GM23338 (cell line): ENCODE measurements around the gene MCC. TPM values are rescaled to one million over a fixed set of nuclear protein-coding genes. Genes with fewer than 3 reads are reported as not detected.

Source experiments
- ATAC-seq: fragments of 200-7000 bp; cut with Tn5 transposase; 3 replicates; pipeline ENCODE4 v1.9.1; 2020
- DNase-seq: peaks from one replicate; pipeline ENCODE4 v3.0.0-alpha.2; 2015; ENCODE audit warnings: low spot score
- H2AFZ ChIP-seq: fragments of 200-600 bp; sonication (generic); 2 replicates; pipeline ENCODE4 v1.8.0; 2016; ENCODE audit warnings: antibody characterized with exemption, mild to moderate bottlenecking, moderate library complexity
- H3F3A ChIP-seq: fragments of 200-600 bp; sonication (generic); replicated peaks from 2 replicates; pipeline ENCODE4 v1.8.0; 2017; ENCODE audit warnings: antibody characterized with exemption, mixed run types, low read depth
- H3K27ac ChIP-seq: fragments of 200-600 bp; sonication (generic); 2 replicates; pipeline ENCODE4 v1.6.1; 2016; ENCODE audit warnings: low read depth
- H3K27me3 ChIP-seq: fragments of 200-600 bp; sonication (generic); 2 replicates; pipeline ENCODE4 v1.8.0; 2016; ENCODE audit warnings: mild to moderate bottlenecking, mixed run types, moderate library complexity; ENCODE audit not compliant: insufficient read depth
- H3K36me3 ChIP-seq: fragments of 200-600 bp; sonication (generic); 2 replicates; pipeline ENCODE4 v1.8.0; 2016; ENCODE audit warnings: mild to moderate bottlenecking; ENCODE audit not compliant: insufficient read depth
- H3K4me1 ChIP-seq: fragments of 200-600 bp; sonication (generic); 2 replicates; pipeline ENCODE4 v1.8.0; 2016; ENCODE audit warnings: mild to moderate bottlenecking, moderate library complexity; ENCODE audit not compliant: insufficient read depth
- H3K4me2 ChIP-seq: fragments of 200-600 bp; sonication (generic); 2 replicates; pipeline ENCODE4 v1.7.1; 2017; ENCODE audit warnings: mixed run types
- H3K4me3 ChIP-seq: fragments of 200-600 bp; sonication (generic); 2 replicates; pipeline ENCODE4 v1.6.1; 2016; ENCODE audit warnings: mixed run types
- H3K79me2 ChIP-seq: fragments of 200-600 bp; sonication (generic); replicated peaks from 2 replicates; pipeline ENCODE4 v1.8.0; 2017; ENCODE audit warnings: mild to moderate bottlenecking; ENCODE audit not compliant: insufficient read depth
- H3K9me2 ChIP-seq: fragments of 200-600 bp; sonication (generic); 2 replicates; pipeline ENCODE4 v1.8.0; 2017; ENCODE audit not compliant: insufficient read depth
- H4K20me1 ChIP-seq: fragments of 200-600 bp; sonication (generic); replicated peaks from 2 replicates; pipeline ENCODE4 v1.8.0; 2017; ENCODE audit warnings: mild to moderate bottlenecking; ENCODE audit not compliant: insufficient read depth
- H3K27ac Mint-ChIP-seq: 2 replicates; pipeline ENCODE4 v1.8.0; 2020; ENCODE audit warnings: inconsistent platforms, mild to moderate bottlenecking, moderate library complexity, mixed read lengths
- H3K27me3 Mint-ChIP-seq: 3 replicates; pipeline ENCODE4 v1.8.0; 2022; ENCODE audit warnings: low read depth, mild to moderate bottlenecking, moderate library complexity, mixed read lengths, inconsistent platforms; ENCODE audit not compliant: insufficient read depth, poor library complexity
- H3K36me3 Mint-ChIP-seq: 3 replicates; pipeline ENCODE4 v1.8.0; 2021; ENCODE audit warnings: low read depth, mild to moderate bottlenecking, inconsistent platforms, moderate library complexity, mixed read lengths
- H3K4me1 Mint-ChIP-seq: 3 replicates; pipeline ENCODE4 v1.8.0; 2020; ENCODE audit warnings: mild to moderate bottlenecking, inconsistent platforms, mixed read lengths
- H3K4me3 Mint-ChIP-seq: 3 replicates; pipeline ENCODE4 v1.8.0; 2021; ENCODE audit warnings: moderate library complexity, mild to moderate bottlenecking, inconsistent platforms, mixed read lengths
- H3K9me3 Mint-ChIP-seq: 3 replicates; pipeline ENCODE4 v1.8.0; 2020; ENCODE audit warnings: moderate library complexity, mild to moderate bottlenecking, inconsistent platforms, mixed read lengths
- CREB1 ChIP-seq: fragments of 250-450 bp; sonication (Bioruptor Pico); IDR thresholded peaks from 2 replicates; pipeline ENCODE4 v1.5.0; 2020; ENCODE audit warnings: low read depth, mild to moderate bottlenecking, moderate library complexity
- EZH2 ChIP-seq: fragments of 200-600 bp; sonication (generic); IDR thresholded peaks from one replicate; pipeline ENCODE4 v1.8.0; 2017; ENCODE audit warnings: antibody characterized with exemption, mild to moderate bottlenecking, low read depth; ENCODE audit not compliant: unreplicated experiment
- EZH2phosphoT487 ChIP-seq: fragments of 200-600 bp; sonication (generic); IDR thresholded peaks from one replicate; pipeline ENCODE4 v1.8.1; 2018; ENCODE audit warnings: antibody characterized with exemption; ENCODE audit not compliant: unreplicated experiment
- JUNB ChIP-seq: IDR thresholded peaks from one replicate; pipeline ENCODE4 v1.6.1; 2016; ENCODE audit warnings: antibody characterized with exemption; ENCODE audit not compliant: unreplicated experiment
- NANOG ChIP-seq: IDR thresholded peaks from 2 replicates; pipeline ENCODE4 v1.6.1; 2016; ENCODE audit warnings: antibody characterized with exemption, borderline replicate concordance
- POLR2AphosphoS5 ChIP-seq: IDR thresholded peaks from 2 replicates; pipeline ENCODE4 v1.6.1; 2016; ENCODE audit warnings: antibody characterized with exemption, low read depth
- ZNF114 ChIP-seq: fragments of 250-450 bp; sonication (Bioruptor Pico); IDR thresholded peaks from 2 replicates; pipeline ENCODE4 v1.5.0; 2020; ENCODE audit warnings: mild to moderate bottlenecking, moderate library complexity
- ZNF331 ChIP-seq: fragments of 250-450 bp; sonication (Bioruptor Pico); IDR thresholded peaks from 2 replicates; pipeline ENCODE4 v1.5.0; 2020; ENCODE audit warnings: low read depth, mild to moderate bottlenecking, moderate library complexity
- polyA plus RNA-seq: library from polyadenylated mRNA; unstranded; fragments of >200 nt; fragmentation: Nextera tagmentation; extraction: Ambion mirVana; gene quantifications from 2 replicates; pipeline ENCODE4 v1.2.1, GENCODE V29; 2016
- total RNA-seq: library from RNA; depleted of rRNA; stranded (reverse); fragments of >200 nt; shearing (Covaris generic); gene quantifications from 2 replicates; pipeline ENCODE4 v1.2.3, GENCODE V29; 2014
- TF ChIP-seq, protein P1 (sequence below): IDR thresholded peaks from 2 replicates; pipeline ENCODE4 v1.6.1; 2016; ENCODE audit warnings: antibody characterized with exemption
- TF ChIP-seq, protein P2 (sequence below), 2 experiments: fragments of 200-600 bp in 1 of 2; sonication (generic) in 1 of 2; conservative IDR thresholded peaks; 2 replicates each; pipeline versions ENCODE4 v1.5.1 to v1.6.1; 2016 to 2017; ENCODE audit warnings: antibody characterized with exemption in 2 of 2, low read depth in 2 of 2, mild to moderate bottlenecking in 2 of 2, moderate library complexity in 1 of 2
- TF ChIP-seq, protein P3 (sequence below): fragments of 250-450 bp; sonication (Bioruptor Pico); IDR thresholded peaks from 2 replicates; pipeline ENCODE4 v1.5.0; 2020; ENCODE audit warnings: mild to moderate bottlenecking, moderate library complexity
- TF ChIP-seq, protein P4 (sequence below): IDR thresholded peaks from one replicate; pipeline ENCODE4 v1.6.1; 2018; ENCODE audit warnings: antibody characterized with exemption; ENCODE audit not compliant: unreplicated experiment

Gene MCC
- total and polyA plus RNA-seq, 2 experiments from 2014 or later: 3.8 to 10.1 TPM

DNA sequence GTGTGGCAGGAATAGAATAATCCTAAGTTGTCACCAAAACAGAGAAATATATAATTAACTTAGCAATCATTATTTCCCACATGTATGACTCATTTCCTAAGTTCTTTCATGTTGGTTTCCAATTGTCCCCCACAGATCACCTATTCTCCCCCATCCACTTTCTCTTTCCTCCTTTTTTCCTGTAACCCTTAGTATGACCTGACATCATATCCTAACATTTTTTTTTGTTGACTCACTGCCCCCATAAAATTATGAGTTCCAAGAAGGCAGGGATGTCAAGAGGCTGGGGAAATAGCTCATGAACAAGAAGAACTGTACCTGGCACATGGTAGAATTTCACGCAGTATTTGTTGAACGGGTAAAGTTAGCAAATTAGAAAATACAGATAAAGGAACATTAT is 324.9 kb downstream of the MCC start (continued):
- TF ChIP-seq, protein P1, sequence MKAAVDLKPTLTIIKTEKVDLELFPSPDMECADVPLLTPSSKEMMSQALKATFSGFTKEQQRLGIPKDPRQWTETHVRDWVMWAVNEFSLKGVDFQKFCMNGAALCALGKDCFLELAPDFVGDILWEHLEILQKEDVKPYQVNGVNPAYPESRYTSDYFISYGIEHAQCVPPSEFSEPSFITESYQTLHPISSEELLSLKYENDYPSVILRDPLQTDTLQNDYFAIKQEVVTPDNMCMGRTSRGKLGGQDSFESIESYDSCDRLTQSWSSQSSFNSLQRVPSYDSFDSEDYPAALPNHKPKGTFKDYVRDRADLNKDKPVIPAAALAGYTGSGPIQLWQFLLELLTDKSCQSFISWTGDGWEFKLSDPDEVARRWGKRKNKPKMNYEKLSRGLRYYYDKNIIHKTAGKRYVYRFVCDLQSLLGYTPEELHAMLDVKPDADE: no peak
- no peak for TF ChIP-seq JUNB

DNA sequence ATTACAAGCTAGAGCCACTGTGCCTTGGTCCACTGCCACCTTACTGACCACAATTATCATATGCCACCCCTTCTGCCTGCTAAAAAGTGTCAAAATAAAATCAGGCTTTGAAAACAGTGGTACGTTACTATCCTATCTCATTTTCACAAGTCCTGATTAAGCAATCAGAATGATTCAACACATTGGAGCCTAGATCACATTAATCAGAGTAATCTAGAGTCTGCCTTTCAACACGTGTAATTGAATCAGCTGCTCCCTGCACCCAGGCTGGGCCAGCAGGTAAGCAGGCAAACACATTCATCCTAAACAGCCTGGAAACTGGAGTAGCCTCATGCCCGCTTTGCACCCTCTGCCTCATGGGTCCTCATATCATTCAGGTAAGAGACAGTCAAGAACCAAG is 325.5 kb downstream of the MCC start:
- Mint-ChIP-seq H3K27ac (peak overlapping the region; percentile 49), H3K9me3 (no peaks in the 10 kb centered on the region), H3K27me3 (peaks cover 6% of the 10 kb centered on the region), H3K36me3 (no peaks in the 10 kb centered on the region), H3K4me1 (peaks cover 64% of the 10 kb centered on the region), H3K4me3 (no peak overlapping the region)
- Histone ChIP-seq H3F3A (no peaks in the 10 kb centered on the region), H2AFZ (no peak overlapping the region), H3K79me2 (no peaks in the 10 kb centered on the region), H3K4me2 (no peak overlapping the region), H3K27me3 (no peaks in the 10 kb centered on the region), H3K4me1 (peaks cover 30% of the 10 kb centered on the region), H3K36me3 (no peaks in the 10 kb centered on the region), H3K4me3 (no peak overlapping the region), H3K27ac (no peak overlapping the region), H3K9me2 (no peaks in the 10 kb centered on the region), H4K20me1 (no peaks in the 10 kb centered on the region)
- ATAC-seq (no peak), DNase-seq (no peak)
- TF ChIP-seq, protein P2, sequence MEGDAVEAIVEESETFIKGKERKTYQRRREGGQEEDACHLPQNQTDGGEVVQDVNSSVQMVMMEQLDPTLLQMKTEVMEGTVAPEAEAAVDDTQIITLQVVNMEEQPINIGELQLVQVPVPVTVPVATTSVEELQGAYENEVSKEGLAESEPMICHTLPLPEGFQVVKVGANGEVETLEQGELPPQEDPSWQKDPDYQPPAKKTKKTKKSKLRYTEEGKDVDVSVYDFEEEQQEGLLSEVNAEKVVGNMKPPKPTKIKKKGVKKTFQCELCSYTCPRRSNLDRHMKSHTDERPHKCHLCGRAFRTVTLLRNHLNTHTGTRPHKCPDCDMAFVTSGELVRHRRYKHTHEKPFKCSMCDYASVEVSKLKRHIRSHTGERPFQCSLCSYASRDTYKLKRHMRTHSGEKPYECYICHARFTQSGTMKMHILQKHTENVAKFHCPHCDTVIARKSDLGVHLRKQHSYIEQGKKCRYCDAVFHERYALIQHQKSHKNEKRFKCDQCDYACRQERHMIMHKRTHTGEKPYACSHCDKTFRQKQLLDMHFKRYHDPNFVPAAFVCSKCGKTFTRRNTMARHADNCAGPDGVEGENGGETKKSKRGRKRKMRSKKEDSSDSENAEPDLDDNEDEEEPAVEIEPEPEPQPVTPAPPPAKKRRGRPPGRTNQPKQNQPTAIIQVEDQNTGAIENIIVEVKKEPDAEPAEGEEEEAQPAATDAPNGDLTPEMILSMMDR (conservative IDR thresholded peaks at IDR 0.05; ENCODE audit: low read depth in 2 of 2): no peak
- TF ChIP-seq JUNB (no peak), ZNF331 (no peak), ZNF114 (CRISPR knock-in tag) (no peak), CREB1 (CRISPR knock-in tag) (no peak), NANOG (no peak), EZH2phosphoT487 (no peak), POLR2AphosphoS5 (no peak), EZH2 (no peak)
- TF ChIP-seq, protein P3, sequence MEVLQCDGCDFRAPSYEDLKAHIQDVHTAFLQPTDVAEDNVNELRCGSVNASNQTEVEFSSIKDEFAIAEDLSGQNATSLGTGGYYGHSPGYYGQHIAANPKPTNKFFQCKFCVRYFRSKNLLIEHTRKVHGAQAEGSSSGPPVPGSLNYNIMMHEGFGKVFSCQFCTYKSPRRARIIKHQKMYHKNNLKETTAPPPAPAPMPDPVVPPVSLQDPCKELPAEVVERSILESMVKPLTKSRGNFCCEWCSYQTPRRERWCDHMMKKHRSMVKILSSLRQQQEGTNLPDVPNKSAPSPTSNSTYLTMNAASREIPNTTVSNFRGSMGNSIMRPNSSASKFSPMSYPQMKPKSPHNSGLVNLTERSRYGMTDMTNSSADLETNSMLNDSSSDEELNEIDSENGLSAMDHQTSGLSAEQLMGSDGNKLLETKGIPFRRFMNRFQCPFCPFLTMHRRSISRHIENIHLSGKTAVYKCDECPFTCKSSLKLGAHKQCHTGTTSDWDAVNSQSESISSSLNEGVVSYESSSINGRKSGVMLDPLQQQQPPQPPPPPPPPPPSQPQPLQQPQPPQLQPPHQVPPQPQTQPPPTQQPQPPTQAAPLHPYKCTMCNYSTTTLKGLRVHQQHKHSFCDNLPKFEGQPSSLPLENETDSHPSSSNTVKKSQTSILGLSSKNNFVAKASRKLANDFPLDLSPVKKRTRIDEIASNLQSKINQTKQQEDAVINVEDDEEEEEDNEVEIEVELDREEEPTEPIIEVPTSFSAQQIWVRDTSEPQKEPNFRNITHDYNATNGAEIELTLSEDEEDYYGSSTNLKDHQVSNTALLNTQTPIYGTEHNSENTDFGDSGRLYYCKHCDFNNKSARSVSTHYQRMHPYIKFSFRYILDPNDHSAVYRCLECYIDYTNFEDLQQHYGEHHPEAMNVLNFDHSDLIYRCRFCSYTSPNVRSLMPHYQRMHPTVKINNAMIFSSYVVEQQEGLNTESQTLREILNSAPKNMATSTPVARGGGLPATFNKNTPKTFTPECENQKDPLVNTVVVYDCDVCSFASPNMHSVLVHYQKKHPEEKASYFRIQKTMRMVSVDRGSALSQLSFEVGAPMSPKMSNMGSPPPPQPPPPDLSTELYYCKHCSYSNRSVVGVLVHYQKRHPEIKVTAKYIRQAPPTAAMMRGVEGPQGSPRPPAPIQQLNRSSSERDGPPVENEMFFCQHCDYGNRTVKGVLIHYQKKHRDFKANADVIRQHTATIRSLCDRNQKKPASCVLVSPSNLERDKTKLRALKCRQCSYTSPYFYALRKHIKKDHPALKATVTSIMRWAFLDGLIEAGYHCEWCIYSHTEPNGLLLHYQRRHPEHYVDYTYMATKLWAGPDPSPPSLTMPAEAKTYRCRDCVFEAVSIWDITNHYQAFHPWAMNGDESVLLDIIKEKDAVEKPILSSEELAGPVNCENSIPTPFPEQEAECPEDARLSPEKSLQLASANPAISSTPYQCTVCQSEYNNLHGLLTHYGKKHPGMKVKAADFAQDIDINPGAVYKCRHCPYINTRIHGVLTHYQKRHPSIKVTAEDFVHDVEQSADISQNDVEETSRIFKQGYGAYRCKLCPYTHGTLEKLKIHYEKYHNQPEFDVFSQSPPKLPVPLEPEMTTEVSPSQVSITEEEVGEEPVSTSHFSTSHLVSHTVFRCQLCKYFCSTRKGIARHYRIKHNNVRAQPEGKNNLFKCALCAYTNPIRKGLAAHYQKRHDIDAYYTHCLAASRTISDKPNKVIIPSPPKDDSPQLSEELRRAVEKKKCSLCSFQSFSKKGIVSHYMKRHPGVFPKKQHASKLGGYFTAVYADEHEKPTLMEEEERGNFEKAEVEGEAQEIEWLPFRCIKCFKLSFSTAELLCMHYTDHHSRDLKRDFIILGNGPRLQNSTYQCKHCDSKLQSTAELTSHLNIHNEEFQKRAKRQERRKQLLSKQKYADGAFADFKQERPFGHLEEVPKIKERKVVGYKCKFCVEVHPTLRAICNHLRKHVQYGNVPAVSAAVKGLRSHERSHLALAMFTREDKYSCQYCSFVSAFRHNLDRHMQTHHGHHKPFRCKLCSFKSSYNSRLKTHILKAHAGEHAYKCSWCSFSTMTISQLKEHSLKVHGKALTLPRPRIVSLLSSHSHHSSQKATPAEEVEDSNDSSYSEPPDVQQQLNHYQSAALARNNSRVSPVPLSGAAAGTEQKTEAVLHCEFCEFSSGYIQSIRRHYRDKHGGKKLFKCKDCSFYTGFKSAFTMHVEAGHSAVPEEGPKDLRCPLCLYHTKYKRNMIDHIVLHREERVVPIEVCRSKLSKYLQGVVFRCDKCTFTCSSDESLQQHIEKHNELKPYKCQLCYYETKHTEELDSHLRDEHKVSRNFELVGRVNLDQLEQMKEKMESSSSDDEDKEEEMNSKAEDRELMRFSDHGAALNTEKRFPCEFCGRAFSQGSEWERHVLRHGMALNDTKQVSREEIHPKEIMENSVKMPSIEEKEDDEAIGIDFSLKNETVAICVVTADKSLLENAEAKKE: no peak
- TF ChIP-seq, protein P1: no peak
- TF ChIP-seq, protein P4, sequence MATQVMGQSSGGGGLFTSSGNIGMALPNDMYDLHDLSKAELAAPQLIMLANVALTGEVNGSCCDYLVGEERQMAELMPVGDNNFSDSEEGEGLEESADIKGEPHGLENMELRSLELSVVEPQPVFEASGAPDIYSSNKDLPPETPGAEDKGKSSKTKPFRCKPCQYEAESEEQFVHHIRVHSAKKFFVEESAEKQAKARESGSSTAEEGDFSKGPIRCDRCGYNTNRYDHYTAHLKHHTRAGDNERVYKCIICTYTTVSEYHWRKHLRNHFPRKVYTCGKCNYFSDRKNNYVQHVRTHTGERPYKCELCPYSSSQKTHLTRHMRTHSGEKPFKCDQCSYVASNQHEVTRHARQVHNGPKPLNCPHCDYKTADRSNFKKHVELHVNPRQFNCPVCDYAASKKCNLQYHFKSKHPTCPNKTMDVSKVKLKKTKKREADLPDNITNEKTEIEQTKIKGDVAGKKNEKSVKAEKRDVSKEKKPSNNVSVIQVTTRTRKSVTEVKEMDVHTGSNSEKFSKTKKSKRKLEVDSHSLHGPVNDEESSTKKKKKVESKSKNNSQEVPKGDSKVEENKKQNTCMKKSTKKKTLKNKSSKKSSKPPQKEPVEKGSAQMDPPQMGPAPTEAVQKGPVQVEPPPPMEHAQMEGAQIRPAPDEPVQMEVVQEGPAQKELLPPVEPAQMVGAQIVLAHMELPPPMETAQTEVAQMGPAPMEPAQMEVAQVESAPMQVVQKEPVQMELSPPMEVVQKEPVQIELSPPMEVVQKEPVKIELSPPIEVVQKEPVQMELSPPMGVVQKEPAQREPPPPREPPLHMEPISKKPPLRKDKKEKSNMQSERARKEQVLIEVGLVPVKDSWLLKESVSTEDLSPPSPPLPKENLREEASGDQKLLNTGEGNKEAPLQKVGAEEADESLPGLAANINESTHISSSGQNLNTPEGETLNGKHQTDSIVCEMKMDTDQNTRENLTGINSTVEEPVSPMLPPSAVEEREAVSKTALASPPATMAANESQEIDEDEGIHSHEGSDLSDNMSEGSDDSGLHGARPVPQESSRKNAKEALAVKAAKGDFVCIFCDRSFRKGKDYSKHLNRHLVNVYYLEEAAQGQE: no peak
